ENCODE results near the gene EML2.

- TF ChIP-seq CTCF (IDR thresholded peaks at IDR 0.05; ENCODE audit: control extremely low read depth in 1 of 3, insufficient read depth in 1 of 3, low read depth in 1 of 3, low read length in 3 of 3) (no peak), MAFK (IDR thresholded peaks at IDR 0.05; ENCODE audit: low read depth, low read length) (no peak), TAF1 (IDR thresholded peaks at IDR 0.05; ENCODE audit: low read depth, low read length) (no peak), EP300 (IDR thresholded peaks at IDR 0.05; ENCODE audit: borderline replicate concordance in 1 of 2, low read depth in 2 of 2, low read length in 2 of 2) (no peak), SP1 (IDR thresholded peaks at IDR 0.05; ENCODE audit: low read depth, low read length) (no peak), POLR2AphosphoS5 (IDR thresholded peaks at IDR 0.05; ENCODE audit: low read depth, low read length) (no peak), EZH2 (IDR thresholded peaks at IDR 0.05; ENCODE audit: low read depth, low read length, severe bottlenecking) (no peak), POLR2A (IDR thresholded peaks at IDR 0.05; ENCODE audit: control extremely low read depth in 1 of 2, low read depth in 2 of 2, low read length in 2 of 2) (no peak), MAX (IDR thresholded peaks at IDR 0.05) (no peak), GABPA (IDR thresholded peaks at IDR 0.05; ENCODE audit: borderline replicate concordance, insufficient read depth, low read length) (no peak), HDAC2 (IDR thresholded peaks at IDR 0.05; ENCODE audit: borderline replicate concordance in 1 of 2, low read depth in 2 of 2, low read length in 2 of 2) (no peak), EGR1 (IDR thresholded peaks at IDR 0.05; ENCODE audit: borderline replicate concordance, low read depth, low read length) (no peak)
Measured at GRCh38 chr19:45623984-45624383, 15.2 kb downstream of the EML2 start.

Measured in H1 (cell line).